ENCODE measurements around the gene TRIM63. TPM values are rescaled to one million over a fixed set of nuclear protein-coding genes. Genes with fewer than 3 reads are reported as not detected.

Gene TRIM63
- total and polyA plus RNA-seq, 2 of the 13 experiments (the other 11 are each of a cell fraction or from before 2014, with no cell fraction given): not detected

DNA sequence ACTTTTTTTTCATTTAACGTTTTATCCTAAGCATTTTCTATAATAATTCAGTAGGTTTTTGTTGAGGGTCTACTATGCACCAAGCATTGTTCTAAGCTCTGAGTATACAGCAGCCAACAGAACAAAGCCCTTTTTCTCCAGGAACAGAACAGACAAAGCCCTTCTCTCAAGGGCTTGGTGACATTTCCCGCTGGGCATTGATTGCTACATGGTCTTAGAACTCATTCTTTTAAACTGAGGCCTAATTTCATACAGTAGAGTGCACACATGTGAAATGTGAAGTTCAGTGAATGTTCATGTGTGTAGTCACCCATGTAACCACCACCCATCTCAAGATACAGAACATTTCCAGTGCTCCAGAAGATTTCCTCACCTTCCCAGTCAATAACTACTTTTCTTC lies 29.0 kb upstream of the TRIM63 start:
- intact Hi-C loops (cut with micrococcal nuclease; ENCODE audit: unreplicated experiment): no loop called here
- Histone ChIP-seq H3K4me1 (ENCODE audit: insufficient read depth, low read length) (0 out of 2 replicates have a peak, but pooled peaks cover 4% of the 10 kb centered on the region), H3K36me3 (replicated peaks in 1 of 2; ENCODE audit: control insufficient read depth in 1 of 2, insufficient read depth in 2 of 2, low read length in 2 of 2) (no peaks in the 10 kb centered on the region), H3K9me3 (ENCODE audit: low read length) (no peaks in the 10 kb centered on the region), H3K4me2 (ENCODE audit: low read depth, low read length) (no peak overlapping the region), H3K79me2 (ENCODE audit: insufficient read depth, low read length) (no peaks in the 10 kb centered on the region), H4K20me1 (ENCODE audit: insufficient read depth, low read length) (no peaks in the 10 kb centered on the region), H3K27ac (ENCODE audit: extremely low read length, insufficient read depth, low read length) (no peak overlapping the region), H3K27me3 (ENCODE audit: control insufficient read depth in 1 of 2, insufficient read depth in 2 of 2, low read length in 2 of 2) (peaks cover 2 to 40% of the 10 kb centered on the region in 2 experiments; a peak in 3 of 5 replicates), H3K9ac (ENCODE audit: insufficient read depth, low read depth, low read length) (no peak overlapping the region), H3K4me3 (replicated peaks in 1 of 3; ENCODE audit: insufficient read depth in 1 of 3, low read depth in 2 of 3, low read length in 3 of 3) (no peak overlapping the region), H2AFZ (ENCODE audit: low read length) (no peak overlapping the region)
- TF ChIP-seq, protein P1, sequence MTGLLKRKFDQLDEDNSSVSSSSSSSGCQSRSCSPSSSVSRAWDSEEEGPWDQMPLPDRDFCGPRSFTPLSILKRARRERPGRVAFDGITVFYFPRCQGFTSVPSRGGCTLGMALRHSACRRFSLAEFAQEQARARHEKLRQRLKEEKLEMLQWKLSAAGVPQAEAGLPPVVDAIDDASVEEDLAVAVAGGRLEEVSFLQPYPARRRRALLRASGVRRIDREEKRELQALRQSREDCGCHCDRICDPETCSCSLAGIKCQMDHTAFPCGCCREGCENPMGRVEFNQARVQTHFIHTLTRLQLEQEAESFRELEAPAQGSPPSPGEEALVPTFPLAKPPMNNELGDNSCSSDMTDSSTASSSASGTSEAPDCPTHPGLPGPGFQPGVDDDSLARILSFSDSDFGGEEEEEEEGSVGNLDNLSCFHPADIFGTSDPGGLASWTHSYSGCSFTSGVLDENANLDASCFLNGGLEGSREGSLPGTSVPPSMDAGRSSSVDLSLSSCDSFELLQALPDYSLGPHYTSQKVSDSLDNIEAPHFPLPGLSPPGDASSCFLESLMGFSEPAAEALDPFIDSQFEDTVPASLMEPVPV (CRISPR knock-in tag; IDR thresholded peaks at IDR 0.05): no peak
- TF ChIP-seq ZNF33B (CRISPR knock-in tag; IDR thresholded peaks at IDR 0.05) (no peak), ZNF274 (CRISPR knock-in tag; IDR thresholded peaks at IDR 0.05) (no peak), EEA1 (CRISPR knock-in tag; IDR thresholded peaks at IDR 0.05; ENCODE audit: borderline replicate concordance) (no peak), ZNF256 (CRISPR knock-in tag; conservative IDR thresholded peaks at IDR 0.05) (no peak), NCOA5 (CRISPR knock-in tag; IDR thresholded peaks at IDR 0.05) (no peak), ZNF547 (CRISPR knock-in tag; IDR thresholded peaks at IDR 0.05) (no peak), ZNF614 (CRISPR knock-in tag; IDR thresholded peaks at IDR 0.05; ENCODE audit: borderline replicate concordance) (no peak), ZNF75D (CRISPR knock-in tag; IDR thresholded peaks at IDR 0.05; ENCODE audit: borderline replicate concordance) (no peak)
- TF ChIP-seq, protein P2, sequence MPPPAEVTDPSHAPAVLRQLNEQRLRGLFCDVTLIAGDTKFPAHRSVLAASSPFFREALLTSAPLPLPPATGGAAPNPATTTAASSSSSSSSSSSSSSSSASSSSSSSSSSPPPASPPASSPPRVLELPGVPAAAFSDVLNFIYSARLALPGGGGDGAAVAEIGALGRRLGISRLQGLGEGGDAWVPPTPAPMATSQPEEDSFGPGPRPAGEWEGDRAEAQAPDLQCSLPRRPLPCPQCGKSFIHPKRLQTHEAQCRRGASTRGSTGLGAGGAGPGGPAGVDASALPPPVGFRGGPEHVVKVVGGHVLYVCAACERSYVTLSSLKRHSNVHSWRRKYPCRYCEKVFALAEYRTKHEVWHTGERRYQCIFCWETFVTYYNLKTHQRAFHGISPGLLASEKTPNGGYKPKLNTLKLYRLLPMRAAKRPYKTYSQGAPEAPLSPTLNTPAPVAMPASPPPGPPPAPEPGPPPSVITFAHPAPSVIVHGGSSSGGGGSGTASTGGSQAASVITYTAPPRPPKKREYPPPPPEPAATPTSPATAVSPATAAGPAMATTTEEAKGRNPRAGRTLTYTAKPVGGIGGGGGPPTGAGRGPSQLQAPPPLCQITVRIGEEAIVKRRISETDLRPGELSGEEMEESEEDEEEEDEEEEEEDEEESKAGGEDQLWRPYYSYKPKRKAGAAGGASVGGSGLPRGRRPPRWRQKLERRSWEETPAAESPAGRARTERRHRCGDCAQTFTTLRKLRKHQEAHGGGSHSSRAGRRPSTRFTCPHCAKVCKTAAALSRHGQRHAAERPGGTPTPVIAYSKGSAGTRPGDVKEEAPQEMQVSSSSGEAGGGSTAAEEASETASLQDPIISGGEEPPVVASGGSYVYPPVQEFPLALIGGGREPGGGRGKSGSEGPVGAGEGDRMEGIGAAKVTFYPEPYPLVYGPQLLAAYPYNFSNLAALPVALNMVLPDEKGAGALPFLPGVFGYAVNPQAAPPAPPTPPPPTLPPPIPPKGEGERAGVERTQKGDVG (CRISPR knock-in tag; IDR thresholded peaks at IDR 0.05; ENCODE audit: borderline replicate concordance): no peak
- TF ChIP-seq, protein P3, sequence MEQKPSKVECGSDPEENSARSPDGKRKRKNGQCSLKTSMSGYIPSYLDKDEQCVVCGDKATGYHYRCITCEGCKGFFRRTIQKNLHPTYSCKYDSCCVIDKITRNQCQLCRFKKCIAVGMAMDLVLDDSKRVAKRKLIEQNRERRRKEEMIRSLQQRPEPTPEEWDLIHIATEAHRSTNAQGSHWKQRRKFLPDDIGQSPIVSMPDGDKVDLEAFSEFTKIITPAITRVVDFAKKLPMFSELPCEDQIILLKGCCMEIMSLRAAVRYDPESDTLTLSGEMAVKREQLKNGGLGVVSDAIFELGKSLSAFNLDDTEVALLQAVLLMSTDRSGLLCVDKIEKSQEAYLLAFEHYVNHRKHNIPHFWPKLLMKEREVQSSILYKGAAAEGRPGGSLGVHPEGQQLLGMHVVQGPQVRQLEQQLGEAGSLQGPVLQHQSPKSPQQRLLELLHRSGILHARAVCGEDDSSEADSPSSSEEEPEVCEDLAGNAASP (CRISPR knock-in tag; IDR thresholded peaks at IDR 0.05; ENCODE audit: borderline replicate concordance): no peak
- 3% methylated on average over 2 of the region's 2 CpGs for WGBS (ENCODE audit: low lambda C conversion rate)
- in situ Hi-C loops (cut with HindIII; ENCODE audit: extremely low pct_ligation_motif_present, low pct_unique_long_range_greater_than_20kb): no loop called here
- no peak for FAIRE-seq
- no peak for DNase-seq (ENCODE audit: low spot score)
- no peak for ATAC-seq
- ChIA-PET CTCF (ENCODE audit: low intra/inter-chr PET ratio, low total read pairs) (no interaction called here), POLR2A (no interaction called here)
- BruUV-seq (replicated peaks): no TSS peak
